ENCODE results near the gene ARMH4. TPM values are rescaled to one million over a fixed set of nuclear protein-coding genes. Genes with fewer than 3 reads are reported as not detected.

ARMH4 gene
- polyA plus RNA-seq, 1 donor from 2014 or later = 14.1 TPM

GRCh38 chr14:58060077-58060476 is 91.9 kb downstream of the ARMH4 start:
- Histone ChIP-seq H2AFZ (ENCODE audit: low read depth, low read length) (no peak overlapping the region), H3F3A (ENCODE audit: insufficient read depth, low read length, poor library complexity, severe bottlenecking) (no peaks in the 10 kb centered on the region), H3K36me3 (ENCODE audit: insufficient read depth, low read length) (peaks cover 3% of the 10 kb centered on the region), H3K27me3 (ENCODE audit: insufficient read depth, low read depth, low read length) (no peaks in the 10 kb centered on the region), H3K9me3 (ENCODE audit: low read length) (no peaks in the 10 kb centered on the region), H3K4me2 (ENCODE audit: low read length) (no peak overlapping the region), H4K20me1 (ENCODE audit: insufficient read depth) (no peaks in the 10 kb centered on the region), H3K27ac (ENCODE audit: low read length) (no peak overlapping the region), H3K79me2 (replicated peaks; ENCODE audit: insufficient read depth, low read length) (no peaks in the 10 kb centered on the region), H3K9me2 (ENCODE audit: insufficient read depth, low read length) (no peaks in the 10 kb centered on the region), H3K4me3 (ENCODE audit: low read length) (no peak overlapping the region), H3K9ac (ENCODE audit: low read length) (no peak overlapping the region)
- TF ChIP-seq TAF1 (IDR thresholded peaks at IDR 0.05; ENCODE audit: low read depth) = no peak
- TF ChIP-seq EZH2 (IDR thresholded peaks at IDR 0.05; ENCODE audit: borderline replicate concordance, insufficient read depth, low read length, poor library complexity, severe bottlenecking) = no peak
- no peak for TF ChIP-seq MXI1 (conservative IDR thresholded peaks at IDR 0.05; ENCODE audit: poor library complexity, severe bottlenecking)
- TF ChIP-seq POLR2AphosphoS5 (IDR thresholded peaks at IDR 0.05) = no peak
- TF ChIP-seq SMC3 (conservative IDR thresholded peaks at IDR 0.05; ENCODE audit: poor library complexity) = no peak

DNA sequence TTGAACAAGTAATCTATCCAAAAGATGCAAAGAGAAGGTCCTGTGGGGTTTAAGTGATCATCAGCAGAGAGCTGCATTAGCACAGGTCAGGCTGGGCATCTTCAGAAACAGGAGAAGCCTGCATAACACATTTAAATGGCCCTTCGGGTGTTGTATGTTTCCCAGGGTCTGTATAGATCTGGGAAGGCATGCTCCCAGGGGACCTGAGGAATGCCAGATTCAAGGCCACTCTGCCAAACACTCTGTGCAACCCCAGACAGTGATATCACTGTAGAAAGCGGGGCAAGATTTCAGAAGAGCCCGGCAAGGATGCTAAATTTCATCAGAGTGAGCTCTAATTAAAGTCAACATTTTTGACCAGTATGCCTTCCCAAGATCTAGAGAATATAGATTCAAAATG is 92.9 kb downstream of the ARMH4 start:
- TF ChIP-seq CTCF (IDR thresholded peaks at IDR 0.05; ENCODE audit: poor library complexity, severe bottlenecking) (no peak), MXI1 (conservative IDR thresholded peaks at IDR 0.05; ENCODE audit: poor library complexity, severe bottlenecking) (no peak), RAD21 (conservative IDR thresholded peaks at IDR 0.05) (no peak), POLR2AphosphoS5 (IDR thresholded peaks at IDR 0.05) (no peak), EZH2 (IDR thresholded peaks at IDR 0.05; ENCODE audit: borderline replicate concordance, insufficient read depth, low read length, poor library complexity, severe bottlenecking) (no peak), SMC3 (conservative IDR thresholded peaks at IDR 0.05; ENCODE audit: poor library complexity) (no peak), TAF1 (IDR thresholded peaks at IDR 0.05; ENCODE audit: low read depth) (no peak), EP300 (conservative IDR thresholded peaks at IDR 0.05; ENCODE audit: poor library complexity, severe bottlenecking) (no peak)
- TF ChIP-seq, protein P1, sequence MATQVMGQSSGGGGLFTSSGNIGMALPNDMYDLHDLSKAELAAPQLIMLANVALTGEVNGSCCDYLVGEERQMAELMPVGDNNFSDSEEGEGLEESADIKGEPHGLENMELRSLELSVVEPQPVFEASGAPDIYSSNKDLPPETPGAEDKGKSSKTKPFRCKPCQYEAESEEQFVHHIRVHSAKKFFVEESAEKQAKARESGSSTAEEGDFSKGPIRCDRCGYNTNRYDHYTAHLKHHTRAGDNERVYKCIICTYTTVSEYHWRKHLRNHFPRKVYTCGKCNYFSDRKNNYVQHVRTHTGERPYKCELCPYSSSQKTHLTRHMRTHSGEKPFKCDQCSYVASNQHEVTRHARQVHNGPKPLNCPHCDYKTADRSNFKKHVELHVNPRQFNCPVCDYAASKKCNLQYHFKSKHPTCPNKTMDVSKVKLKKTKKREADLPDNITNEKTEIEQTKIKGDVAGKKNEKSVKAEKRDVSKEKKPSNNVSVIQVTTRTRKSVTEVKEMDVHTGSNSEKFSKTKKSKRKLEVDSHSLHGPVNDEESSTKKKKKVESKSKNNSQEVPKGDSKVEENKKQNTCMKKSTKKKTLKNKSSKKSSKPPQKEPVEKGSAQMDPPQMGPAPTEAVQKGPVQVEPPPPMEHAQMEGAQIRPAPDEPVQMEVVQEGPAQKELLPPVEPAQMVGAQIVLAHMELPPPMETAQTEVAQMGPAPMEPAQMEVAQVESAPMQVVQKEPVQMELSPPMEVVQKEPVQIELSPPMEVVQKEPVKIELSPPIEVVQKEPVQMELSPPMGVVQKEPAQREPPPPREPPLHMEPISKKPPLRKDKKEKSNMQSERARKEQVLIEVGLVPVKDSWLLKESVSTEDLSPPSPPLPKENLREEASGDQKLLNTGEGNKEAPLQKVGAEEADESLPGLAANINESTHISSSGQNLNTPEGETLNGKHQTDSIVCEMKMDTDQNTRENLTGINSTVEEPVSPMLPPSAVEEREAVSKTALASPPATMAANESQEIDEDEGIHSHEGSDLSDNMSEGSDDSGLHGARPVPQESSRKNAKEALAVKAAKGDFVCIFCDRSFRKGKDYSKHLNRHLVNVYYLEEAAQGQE (IDR thresholded peaks at IDR 0.05; ENCODE audit: borderline replicate concordance) = no peak
- Histone ChIP-seq H3K9me3 (ENCODE audit: low read length) (no peaks in the 10 kb centered on the region), H4K20me1 (ENCODE audit: insufficient read depth) (no peaks in the 10 kb centered on the region), H3K9me2 (ENCODE audit: insufficient read depth, low read length) (no peaks in the 10 kb centered on the region), H3K4me2 (ENCODE audit: low read length) (no peak overlapping the region), H3F3A (ENCODE audit: insufficient read depth, low read length, poor library complexity, severe bottlenecking) (no peaks in the 10 kb centered on the region), H3K9ac (ENCODE audit: low read length) (no peak overlapping the region), H2AFZ (ENCODE audit: low read depth, low read length) (no peak overlapping the region), H3K4me3 (ENCODE audit: low read length) (no peak overlapping the region), H3K79me2 (replicated peaks; ENCODE audit: insufficient read depth, low read length) (no peaks in the 10 kb centered on the region), H3K27ac (ENCODE audit: low read length) (no peak overlapping the region), H3K27me3 (ENCODE audit: insufficient read depth, low read depth, low read length) (no peaks in the 10 kb centered on the region), H3K36me3 (ENCODE audit: insufficient read depth, low read length) (peaks cover 3% of the 10 kb centered on the region)

Data from neural cell (in vitro differentiated cells).